ENCODE measurements around the gene TEAD2.
"Not testable (repeated sequence)": the region's sequence is repeated elsewhere in the genome, so short reads cannot be mapped to it uniquely, and the experiment has no call there.

DNA sequence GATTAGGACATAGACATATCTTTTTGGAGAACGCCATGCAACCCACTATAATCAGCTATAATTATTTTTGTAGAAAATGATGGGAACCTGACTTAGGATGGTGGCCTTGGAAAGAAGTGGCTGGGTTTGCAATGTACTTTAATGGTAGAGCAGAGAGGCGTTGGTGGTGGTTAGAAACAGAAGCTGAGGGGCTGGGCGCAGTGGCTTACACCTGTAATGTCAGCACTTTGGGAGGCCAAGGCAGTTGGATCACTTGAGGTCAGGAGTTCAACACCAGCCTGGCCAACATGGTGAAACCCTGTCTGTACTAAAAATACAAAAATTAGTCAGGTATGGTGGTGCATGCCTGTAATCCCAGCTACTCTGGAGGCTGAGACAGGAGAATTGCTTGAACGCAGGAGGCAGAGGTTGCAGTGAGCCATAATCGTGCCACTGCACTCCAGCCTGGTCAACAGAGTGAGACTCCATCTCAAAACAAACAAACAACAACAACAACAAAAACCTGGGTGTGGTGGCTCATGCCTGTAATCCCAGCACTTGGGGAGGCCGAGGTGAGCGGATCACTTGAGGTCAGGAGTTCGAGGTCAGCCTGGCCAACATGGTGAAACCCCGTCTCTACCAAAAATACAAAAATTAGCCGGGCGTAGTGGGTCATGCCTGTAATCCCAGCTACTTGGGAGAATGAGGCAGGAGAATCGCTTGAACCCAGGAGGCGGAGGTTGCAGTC is 29.4 kb downstream of the TEAD2 start:
- TF ChIP-seq ZNF274 (IDR thresholded peaks at IDR 0.05; ENCODE audit: low read depth, low read length); YY1 (IDR thresholded peaks at IDR 0.05; ENCODE audit: insufficient read depth, insufficient read length); SUZ12 (IDR thresholded peaks at IDR 0.05; ENCODE audit: extremely low read depth, insufficient read depth, insufficient read length): not testable (repeated sequence)

Measured in NT2/D1 (cell line).